Measurements from ENCODE around the gene PRPF40B.

DNA sequence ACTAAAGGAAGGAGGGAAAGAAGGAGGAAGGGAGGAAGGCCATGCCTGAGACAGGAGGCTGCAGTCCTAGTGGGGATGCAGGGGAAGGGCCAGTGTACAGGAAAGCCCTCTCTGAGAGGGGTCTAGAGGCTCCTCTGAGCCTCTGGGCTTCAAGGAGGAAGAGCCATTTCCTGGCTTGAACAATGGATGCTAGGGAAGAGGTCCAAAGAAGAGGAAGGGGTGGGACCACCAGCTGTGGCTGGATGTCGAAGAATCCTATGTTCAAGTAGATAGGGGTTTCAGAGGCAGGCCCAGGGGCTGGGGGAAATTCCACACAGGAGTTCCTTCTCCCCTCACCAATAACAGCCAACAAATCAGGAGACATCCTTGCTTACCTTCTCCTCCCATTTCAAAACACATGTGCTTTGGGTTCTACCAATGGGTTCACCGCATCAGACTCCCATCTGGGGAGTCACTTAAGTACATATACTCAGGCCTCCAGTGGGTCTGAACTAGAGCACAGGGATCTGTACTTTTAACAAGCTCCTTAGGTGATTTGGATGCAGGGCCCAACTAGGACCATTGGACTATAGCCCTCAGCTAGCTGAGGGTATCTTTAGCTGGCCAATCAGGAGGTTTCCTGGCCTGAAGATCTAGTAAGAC lies 32.4 kb downstream of the PRPF40B start:
- TF ChIP-seq, protein P1, sequence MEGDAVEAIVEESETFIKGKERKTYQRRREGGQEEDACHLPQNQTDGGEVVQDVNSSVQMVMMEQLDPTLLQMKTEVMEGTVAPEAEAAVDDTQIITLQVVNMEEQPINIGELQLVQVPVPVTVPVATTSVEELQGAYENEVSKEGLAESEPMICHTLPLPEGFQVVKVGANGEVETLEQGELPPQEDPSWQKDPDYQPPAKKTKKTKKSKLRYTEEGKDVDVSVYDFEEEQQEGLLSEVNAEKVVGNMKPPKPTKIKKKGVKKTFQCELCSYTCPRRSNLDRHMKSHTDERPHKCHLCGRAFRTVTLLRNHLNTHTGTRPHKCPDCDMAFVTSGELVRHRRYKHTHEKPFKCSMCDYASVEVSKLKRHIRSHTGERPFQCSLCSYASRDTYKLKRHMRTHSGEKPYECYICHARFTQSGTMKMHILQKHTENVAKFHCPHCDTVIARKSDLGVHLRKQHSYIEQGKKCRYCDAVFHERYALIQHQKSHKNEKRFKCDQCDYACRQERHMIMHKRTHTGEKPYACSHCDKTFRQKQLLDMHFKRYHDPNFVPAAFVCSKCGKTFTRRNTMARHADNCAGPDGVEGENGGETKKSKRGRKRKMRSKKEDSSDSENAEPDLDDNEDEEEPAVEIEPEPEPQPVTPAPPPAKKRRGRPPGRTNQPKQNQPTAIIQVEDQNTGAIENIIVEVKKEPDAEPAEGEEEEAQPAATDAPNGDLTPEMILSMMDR (conservative IDR thresholded peaks at IDR 0.05): no peak
- no peak for TF ChIP-seq ZFX (IDR thresholded peaks at IDR 0.05)
